ENCODE results near the gene NDUFB6.
"Not testable (repeated sequence)": the region's sequence is repeated elsewhere in the genome, so short reads cannot be mapped to it uniquely, and the experiment has no call there.

NDUFB6 gene

GRCh38 chr9:32570262-32570661, 2.7 kb downstream of the NDUFB6 start:
- DNase-seq, result no peak

GRCh38 chr9:32566770-32567169, 6.2 kb downstream of the NDUFB6 start:
- no peak for DNase-seq

GRCh38 chr9:32565967-32566366, 7.0 kb downstream of the NDUFB6 start:
- no peak for DNase-seq

- peak in 2 of 3 donors; percentile 24 to 65 for DNase-seq
Observed at GRCh38 chr9:32558408-32558934, 14.5 kb downstream of the NDUFB6 start.

- DNase-seq, result no peak
Observed at GRCh38 chr9:32554591-32554990, 18.4 kb downstream of the NDUFB6 start.

- DNase-seq, result no peak
Observed at GRCh38 chr9:32554107-32554506, 18.9 kb downstream of the NDUFB6 start.

GRCh38 chr9:32552172-32552872, 20.6 kb downstream of the NDUFB6 start, which contains the start of the genes SMIM27 and TOPORS:
Gene SMIM27 (plus strand): TSS chr9:32552327. CDS start chr9:32552435, 108 bp downstream.
Gene TOPORS (minus strand): TSS chr9:32552586. CDS start chr9:32552436, 150 bp downstream.
- DNase-seq, result peak; percentile 95 to 97 (median 96)

GRCh38 chr9:32551276-32552051, 21.5 kb downstream of the NDUFB6 start:
- DNase-seq, result peak; percentile 71 to 85 (median 75)

- DNase-seq, result peak; percentile 88 to 92 (median 91)
Observed at GRCh38 chr9:32550562-32551275, 22.2 kb downstream of the NDUFB6 start.

GRCh38 chr9:32550150-32550561, 22.8 kb downstream of the NDUFB6 start:
- DNase-seq, result no peak

- not testable (repeated sequence) for DNase-seq
Observed at GRCh38 chr9:32548213-32548612, 24.7 kb downstream of the NDUFB6 start.

GRCh38 chr9:32545884-32546283, 27.1 kb downstream of the NDUFB6 start:
- DNase-seq, result no peak

- DNase-seq, result no peak
Observed at GRCh38 chr9:32543047-32543446, 29.9 kb downstream of the NDUFB6 start.

- no peak for DNase-seq
Observed at GRCh38 chr9:32533816-32534215, 39.1 kb downstream of the NDUFB6 start.

- DNase-seq, result no peak
Observed at GRCh38 chr9:32533336-32533735, 39.6 kb downstream of the NDUFB6 start.

- DNase-seq, result no peak
Observed at GRCh38 chr9:32526707-32527048, 46.3 kb downstream of the NDUFB6 start.

GRCh38 chr9:32526041-32526706, 46.8 kb downstream of the NDUFB6 start, which contains the start of gene RIGI:
Gene RIGI (minus strand): TSS chr9:32526196. CDS start chr9:32526166, 30 bp downstream.
- DNase-seq, result peak; percentile 98 to 100 (median 99)

GRCh38 chr9:32525709-32526030, 47.3 kb downstream of the NDUFB6 start:
- no peak for DNase-seq

- DNase-seq, result peak; percentile 51 to 59 (median 56)
Observed at GRCh38 chr9:32524892-32525708, 47.9 kb downstream of the NDUFB6 start.

GRCh38 chr9:32524558-32524891, 48.4 kb downstream of the NDUFB6 start:
- DNase-seq, result peak in 2 of 3 donors; percentile 26 to 33

GRCh38 chr9:32523910-32524309, 49.0 kb downstream of the NDUFB6 start:
- DNase-seq, result peak in 1 of 3 donors; percentile 19

- peak in 1 of 3 donors; percentile 13 for DNase-seq
Observed at GRCh38 chr9:32518276-32518675, 54.7 kb downstream of the NDUFB6 start.
